ENCODE data around the gene TMEM196.

Gene TMEM196

GRCh38 chr7:19700936-19701335 lies 72.5 kb downstream of the TMEM196 start:
- Histone ChIP-seq H3K79me2 (ENCODE audit: insufficient read depth, low read depth) (peaks cover 33% of the 10 kb centered on the region; the same call in 1 of the 2 replicates), H4K20me1 (ENCODE audit: insufficient read depth) (no peaks in the 10 kb centered on the region), H3K9ac (no peak overlapping the region), H3K4me3 (IDR thresholded peaks at IDR 0.05; ENCODE audit: insufficient read depth, low read depth, low read length) (no peak overlapping the region), H3K4me2 (no peak overlapping the region), H3K36me3 (ENCODE audit: insufficient read depth) (peaks cover 5% of the 10 kb centered on the region; the same call in 1 of the 2 replicates), H3K27ac (no peak overlapping the region), H2AFZ (ENCODE audit: low read depth) (no peak overlapping the region), H3K4me1 (ENCODE audit: low read depth, poor library complexity, severe bottlenecking) (no peaks in the 10 kb centered on the region), H3K27me3 (ENCODE audit: insufficient read depth, low read depth) (no peaks in the 10 kb centered on the region)
- TF ChIP-seq, protein P1, sequence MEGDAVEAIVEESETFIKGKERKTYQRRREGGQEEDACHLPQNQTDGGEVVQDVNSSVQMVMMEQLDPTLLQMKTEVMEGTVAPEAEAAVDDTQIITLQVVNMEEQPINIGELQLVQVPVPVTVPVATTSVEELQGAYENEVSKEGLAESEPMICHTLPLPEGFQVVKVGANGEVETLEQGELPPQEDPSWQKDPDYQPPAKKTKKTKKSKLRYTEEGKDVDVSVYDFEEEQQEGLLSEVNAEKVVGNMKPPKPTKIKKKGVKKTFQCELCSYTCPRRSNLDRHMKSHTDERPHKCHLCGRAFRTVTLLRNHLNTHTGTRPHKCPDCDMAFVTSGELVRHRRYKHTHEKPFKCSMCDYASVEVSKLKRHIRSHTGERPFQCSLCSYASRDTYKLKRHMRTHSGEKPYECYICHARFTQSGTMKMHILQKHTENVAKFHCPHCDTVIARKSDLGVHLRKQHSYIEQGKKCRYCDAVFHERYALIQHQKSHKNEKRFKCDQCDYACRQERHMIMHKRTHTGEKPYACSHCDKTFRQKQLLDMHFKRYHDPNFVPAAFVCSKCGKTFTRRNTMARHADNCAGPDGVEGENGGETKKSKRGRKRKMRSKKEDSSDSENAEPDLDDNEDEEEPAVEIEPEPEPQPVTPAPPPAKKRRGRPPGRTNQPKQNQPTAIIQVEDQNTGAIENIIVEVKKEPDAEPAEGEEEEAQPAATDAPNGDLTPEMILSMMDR (conservative IDR thresholded peaks at IDR 0.05; ENCODE audit: low read depth, low read length): no peak

- Histone ChIP-seq H3K79me2 (ENCODE audit: insufficient read depth, low read depth) (peaks cover 7% of the 10 kb centered on the region; the same call in 1 of the 2 replicates), H2AFZ (ENCODE audit: low read depth) (no peak overlapping the region), H4K20me1 (ENCODE audit: insufficient read depth) (no peaks in the 10 kb centered on the region), H3K4me3 (IDR thresholded peaks at IDR 0.05; ENCODE audit: insufficient read depth, low read depth, low read length) (no peak overlapping the region), H3K9ac (no peak overlapping the region), H3K4me1 (ENCODE audit: low read depth, poor library complexity, severe bottlenecking) (no peaks in the 10 kb centered on the region), H3K27me3 (ENCODE audit: insufficient read depth, low read depth) (no peaks in the 10 kb centered on the region), H3K27ac (no peak overlapping the region), H3K4me2 (no peak overlapping the region), H3K36me3 (ENCODE audit: insufficient read depth) (peaks cover 5% of the 10 kb centered on the region)
- TF ChIP-seq, protein P1 (conservative IDR thresholded peaks at IDR 0.05; ENCODE audit: low read depth, low read length): no peak
These were observed 75.1 kb downstream of the TMEM196 start for GRCh38 chr7:19698331-19698730.

- Histone ChIP-seq H4K20me1 (ENCODE audit: insufficient read depth) (no peaks in the 10 kb centered on the region), H3K36me3 (ENCODE audit: insufficient read depth) (peaks cover 5% of the 10 kb centered on the region), H3K4me3 (IDR thresholded peaks at IDR 0.05; ENCODE audit: insufficient read depth, low read depth, low read length) (no peak overlapping the region), H3K79me2 (ENCODE audit: insufficient read depth, low read depth) (no peaks in the 10 kb centered on the region; the same call in 1 of the 2 replicates), H3K4me2 (no peak overlapping the region), H3K9ac (no peak overlapping the region), H2AFZ (ENCODE audit: low read depth) (no peak overlapping the region), H3K4me1 (ENCODE audit: low read depth, poor library complexity, severe bottlenecking) (no peaks in the 10 kb centered on the region), H3K27ac (no peak overlapping the region), H3K27me3 (ENCODE audit: insufficient read depth, low read depth) (no peaks in the 10 kb centered on the region)
- TF ChIP-seq, protein P1 (conservative IDR thresholded peaks at IDR 0.05; ENCODE audit: low read depth, low read length): no peak
These were observed 76.5 kb downstream of the TMEM196 start for GRCh38 chr7:19696926-19697325.

- no peak overlapping the region for H3K4me3 ChIP-seq (IDR thresholded peaks at IDR 0.05; ENCODE audit: insufficient read depth, low read depth, low read length)
- no peaks in the 10 kb centered on the region for H4K20me1 ChIP-seq (ENCODE audit: insufficient read depth)
- no peaks in the 10 kb centered on the region; the same call in 1 of the 2 replicates for H3K36me3 ChIP-seq (ENCODE audit: insufficient read depth)
- H3K27ac ChIP-seq: no peak overlapping the region
- H3K9ac ChIP-seq: no peak overlapping the region
- no peak overlapping the region for H2AFZ ChIP-seq (ENCODE audit: low read depth)
- H3K4me2 ChIP-seq: no peak overlapping the region
- TF ChIP-seq, protein P1 (conservative IDR thresholded peaks at IDR 0.05; ENCODE audit: low read depth, low read length): no peak
- no peaks in the 10 kb centered on the region for H3K27me3 ChIP-seq (ENCODE audit: insufficient read depth, low read depth)
- no peaks in the 10 kb centered on the region for H3K79me2 ChIP-seq (ENCODE audit: insufficient read depth, low read depth)
- H3K4me1 ChIP-seq (ENCODE audit: low read depth, poor library complexity, severe bottlenecking): no peaks in the 10 kb centered on the region
These were observed 81.1 kb downstream of the TMEM196 start for GRCh38 chr7:19692111-19692828.

Data from KMS-11 (cell line).